T-cell (primary cell): Measurements from ENCODE around the gene FLNB. TPM values are rescaled to one million over a fixed set of nuclear protein-coding genes. Genes with fewer than 3 reads are reported as not detected.

Experiments used
- ATAC-seq, 4 experiments: fragments of 200-7000 bp in 3 of 4; fragments of 150-1000 bp in 1 of 4; cut with Tn5 transposase; replicated peaks in 1 of 4; 1 replicate in 3 of 4; 2 replicates in 1 of 4; pipeline ENCODE4 v1.10.0; 2021; ENCODE audit warnings: moderate library complexity in 3 of 4, mild to moderate bottlenecking in 2 of 4, moderate number of reproducible peaks in 1 of 4
- CTCF ChIA-PET, 2 donors: fragments of 300-600 bp; sonication (Branson Sonifier 250); formaldehyde crosslinking; loops; one replicate each; lab custom pipeline; 2022; ENCODE audit warnings: antibody characterized with exemption in 2 of 2; lab: Charles Lee
- POLR2A ChIA-PET, 2 donors: fragments of 300-600 bp; sonication (Branson Sonifier 250); formaldehyde crosslinking; loops; one replicate each; lab custom pipeline; 2022; ENCODE audit warnings: antibody characterized with exemption in 2 of 2; lab: Charles Lee
- DNase-seq, 35 experiments: peaks; one replicate each; pipeline versions ENCODE4 v3.0.0 to v3.0.0-alpha.2; 2013 to 2023
- H3K27ac ChIP-seq: one replicate; pipeline ENCODE4 v1.5.1; 2013; ENCODE audit warnings: low read length
- H3K27me3 ChIP-seq, 2 experiments: replicated peaks in 1 of 2; 1 replicate in 1 of 2; 2 replicates in 1 of 2; pipeline versions ENCODE4 v1.6.1 to v1.7.0; 2013; ENCODE audit warnings: low read length in 1 of 2, mixed read lengths in 1 of 2; ENCODE audit not compliant: control insufficient read depth in 2 of 2, insufficient read depth in 2 of 2; ENCODE audit errors: extremely low read depth in 1 of 2
- H3K36me3 ChIP-seq, 2 donors: 1 replicate in 1 of 2; 2 replicates in 1 of 2; pipeline versions ENCODE4 v1.6.1 to v1.7.0; 2013; ENCODE audit warnings: low read length in 1 of 2; ENCODE audit not compliant: control insufficient read depth in 2 of 2, insufficient read depth in 1 of 2; ENCODE audit errors: extremely low read depth in 1 of 2
- H3K4me1 ChIP-seq, 2 experiments: 1 replicate in 1 of 2; 2 replicates in 1 of 2; pipeline versions ENCODE4 v1.6.1 to v1.7.0; 2013; ENCODE audit warnings: low read length in 2 of 2, mixed read lengths in 1 of 2; ENCODE audit not compliant: insufficient read depth in 2 of 2, control insufficient read depth in 1 of 2; ENCODE audit errors: extremely low read depth in 1 of 2
- H3K4me3 ChIP-seq, 2 donors: 1 replicate in 1 of 2; 2 replicates in 1 of 2; pipeline versions ENCODE4 v1.5.1 to v1.7.0; 2013; ENCODE audit warnings: mild to moderate bottlenecking in 2 of 2, low read length in 1 of 2, moderate library complexity in 1 of 2; ENCODE audit not compliant: control insufficient read depth in 1 of 2; ENCODE audit errors: extremely low read depth in 1 of 2
- H3K9me3 ChIP-seq: 2 replicates; pipeline ENCODE4 v1.7.0; 2013
- H3K27ac Mint-ChIP-seq, 2 donors: one replicate each; pipeline ENCODE4 v1.8.0; 2020 to 2021; ENCODE audit warnings: mild to moderate bottlenecking in 2 of 2, mixed read lengths in 2 of 2
- H3K27me3 Mint-ChIP-seq, 2 donors: one replicate each; pipeline ENCODE4 v1.8.0; 2021 to 2022; ENCODE audit warnings: mixed read lengths in 2 of 2
- H3K36me3 Mint-ChIP-seq: one replicate; pipeline ENCODE4 v1.8.0; 2021; ENCODE audit warnings: mixed read lengths
- H3K4me1 Mint-ChIP-seq, 3 donors: one replicate each; pipeline ENCODE4 v1.8.0; 2020 to 2022; ENCODE audit warnings: mixed read lengths in 3 of 3, mild to moderate bottlenecking in 1 of 3
- H3K4me3 Mint-ChIP-seq, 3 donors: one replicate each; pipeline ENCODE4 v1.8.0; 2020 to 2022; ENCODE audit warnings: mild to moderate bottlenecking in 3 of 3, mixed read lengths in 3 of 3, moderate library complexity in 3 of 3
- H3K9me3 Mint-ChIP-seq, 3 donors: one replicate each; pipeline ENCODE4 v1.8.0; 2020 to 2022; ENCODE audit warnings: mixed read lengths in 3 of 3
- WGBS: methylation state at CpG from one replicate; pipeline ENCODE4 v1.1.5; 2013; ENCODE audit warnings: missing lambda C conversion rate; ENCODE audit not compliant: insufficient coverage; 5-methylcytosine and 5-hydroxymethylcytosine counted together
- total RNA-seq, 35 experiments: library from RNA in 6 of 35; stranded (reverse) in 6 of 35; fragments of 120-200 nt in 1 of 35; gene quantifications; one replicate each; pipeline versions ENCODE4 v1.2.1 to v1.2.4 and lab custom pipeline; 2013 to 2026

Gene FLNB
- total RNA-seq, 5 donors from 2014 or later (not counting 1 experiment from before 2014, with no cell fraction given) = 37.0 to 79.7 (median 39.4) TPM

DNA sequence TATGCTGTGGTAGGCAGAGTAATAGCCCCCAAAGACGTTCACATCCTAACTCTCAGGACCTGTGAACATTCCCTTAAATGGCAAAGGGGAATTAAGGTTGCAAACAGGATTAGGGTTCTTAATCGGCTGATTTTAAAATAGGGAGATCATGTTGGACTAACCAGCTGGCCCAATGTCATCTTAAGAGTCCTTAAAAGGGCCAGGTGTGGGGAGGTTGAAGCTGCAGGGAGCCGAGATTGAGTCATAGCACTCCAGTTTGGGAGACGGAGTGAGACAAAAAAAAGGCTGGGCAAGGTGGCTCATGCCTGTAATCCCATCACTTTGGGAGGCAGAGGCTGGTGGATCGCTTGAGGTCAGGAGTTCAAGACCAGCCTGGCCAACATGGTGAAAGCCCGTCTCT is 1.6 kb upstream of the FLNB start:
- peak overlapping the region in 2 of 3 donors; percentile 14 to 31 for H3K4me3 Mint-ChIP-seq
- ChIA-PET CTCF (interaction anchor here in 1 of 2 donors (0.6 to 2.1 kb wide), 3 partner anchors 13 to 302 kb away, joined by 4 to 5 read pairs (median 5); no protein-coding TSS in a partner anchor), POLR2A (interaction anchor here in 1 of 2 donors (0.6 kb wide), 1 partner anchor 21 kb away, joined by 8 read pairs; no protein-coding TSS in a partner anchor)
- WGBS = 79% methylated on average over 3 of the region's 6 CpGs
- ATAC-seq = no peak
- no peaks in the 10 kb centered on the region for H3K27me3 Mint-ChIP-seq
- no peak for DNase-seq
- H3K27ac ChIP-seq = no peak overlapping the region
- peaks cover 8 to 33% of the 10 kb centered on the region in 2 experiments for H3K4me1 ChIP-seq
- H3K27me3 ChIP-seq = peaks cover 0 to 3% of the 10 kb centered on the region in 2 experiments
- H3K9me3 ChIP-seq = no peaks in the 10 kb centered on the region
- H3K9me3 Mint-ChIP-seq = no peaks in the 10 kb centered on the region
- peaks cover 22 to 26% (median 24%) of the 10 kb centered on the region in 3 donors for H3K4me1 Mint-ChIP-seq
- peak overlapping the region in 1 of 2 donors; percentile 23 for H3K27ac Mint-ChIP-seq
- no peak overlapping the region for H3K4me3 ChIP-seq
- no peaks in the 10 kb centered on the region for H3K36me3 Mint-ChIP-seq
- no peaks in the 10 kb centered on the region for H3K36me3 ChIP-seq

DNA sequence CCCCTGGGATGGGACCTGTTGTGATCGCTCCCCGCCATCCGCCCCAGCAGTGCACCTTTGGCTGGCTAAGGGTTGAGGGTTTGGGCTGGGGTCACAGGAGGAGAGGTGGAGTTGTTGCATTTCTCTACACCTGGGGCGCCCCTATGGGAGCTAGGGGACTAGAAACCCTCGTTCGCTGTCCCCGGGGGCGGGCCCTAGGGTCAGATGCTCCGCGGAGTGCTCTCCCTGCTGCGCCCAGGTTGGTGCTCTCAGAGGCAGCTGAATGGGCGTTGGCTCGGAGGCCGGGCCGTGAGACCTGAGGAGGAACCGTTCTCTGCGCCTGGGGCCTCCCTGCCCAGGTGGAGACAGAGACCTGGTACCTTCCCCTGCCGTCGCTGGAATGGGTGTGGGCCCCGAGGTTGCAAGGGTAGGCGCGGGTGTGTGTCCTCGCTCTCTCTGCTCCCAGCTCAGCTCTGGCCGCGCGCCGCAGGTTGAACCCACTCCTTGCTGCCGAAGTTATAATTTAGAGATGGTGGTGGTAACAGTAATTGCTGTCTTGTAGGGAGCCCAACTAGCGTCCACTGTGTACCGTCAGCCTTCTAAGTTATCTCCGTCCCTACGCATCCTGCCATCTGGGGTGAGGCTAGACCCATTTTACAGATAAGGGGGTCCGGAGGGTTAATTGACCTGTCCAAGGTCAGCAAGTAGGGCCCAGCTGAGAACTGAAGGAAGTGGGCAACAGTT is 965 bp downstream of the FLNB start:
- peak; percentile 9 to 40 (median 24) for ATAC-seq

DNA sequence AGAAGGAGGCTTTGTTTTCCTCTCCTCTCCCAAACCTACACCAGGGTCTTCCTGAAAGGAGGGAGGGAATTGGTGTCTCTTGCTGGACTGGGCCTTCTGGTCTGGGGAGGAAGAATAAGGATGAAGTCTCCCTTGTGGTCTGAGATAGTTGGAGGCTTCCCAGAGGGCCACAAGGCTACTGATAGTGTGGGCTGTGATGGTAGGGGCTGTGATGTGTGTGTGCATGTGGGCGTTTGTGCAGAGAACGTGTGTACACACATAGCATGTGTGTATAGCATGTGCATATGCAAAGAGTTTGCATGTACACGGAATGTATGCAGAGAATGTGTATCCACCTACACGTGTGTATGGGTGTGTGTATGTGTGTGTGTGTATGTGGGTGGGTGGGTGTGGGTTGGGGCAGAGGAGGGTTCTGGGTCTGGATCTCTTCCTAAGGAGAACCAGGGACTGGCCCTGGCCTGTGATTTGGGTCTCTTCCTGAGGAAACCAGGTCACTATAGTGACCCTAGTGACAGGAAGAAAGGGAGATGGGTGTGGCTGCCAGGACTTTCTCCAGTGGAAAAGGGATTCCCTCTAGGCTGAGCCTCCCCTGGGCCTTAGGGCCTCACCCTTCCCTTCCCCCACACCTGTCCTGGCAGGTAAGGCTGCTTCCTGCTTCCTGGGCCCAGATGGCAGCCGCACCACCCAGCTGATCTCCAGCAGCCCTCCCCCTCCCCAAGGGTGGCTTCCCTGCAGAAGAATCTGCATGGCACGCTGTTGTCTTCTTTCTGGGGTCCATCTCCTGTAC is 1.7 kb downstream of the FLNB start:
- peak in 13 of 35 experiments; percentile 5 to 52 (median 26) for DNase-seq
- Histone ChIP-seq H3K27me3 (peaks cover 0 to 3% of the 10 kb centered on the region in 2 experiments), H3K9me3 (no peaks in the 10 kb centered on the region), H3K36me3 (no peaks in the 10 kb centered on the region), H3K27ac (no peak overlapping the region), H3K4me3 (peak overlapping the region; percentile 91 to 99), H3K4me1 (peaks cover 18 to 46% of the 10 kb centered on the region in 2 experiments)
- CTCF ChIA-PET = interaction anchor here (0.7 to 1.3 kb wide), 2 partner anchors 9 to 83 kb away, joined by 3 to 5 read pairs; no protein-coding TSS in a partner anchor
- Mint-ChIP-seq H3K4me1 (peaks cover 42 to 46% (median 45%) of the 10 kb centered on the region in 3 donors), H3K36me3 (no peaks in the 10 kb centered on the region), H3K27ac (peak overlapping the region; percentile 13 to 86), H3K27me3 (no peaks in the 10 kb centered on the region), H3K9me3 (no peaks in the 10 kb centered on the region), H3K4me3 (peak overlapping the region; percentile 86 to 91 (median 90))
- POLR2A ChIA-PET = interaction anchor here in 1 of 2 donors (1.0 kb wide), 1 partner anchor 22 kb away, joined by 4 read pairs; no protein-coding TSS in a partner anchor
- ATAC-seq = no peak
- WGBS = 76% methylated on average over 3 of the region's 6 CpGs

More for the DNA sequence above, 965 bp downstream of the FLNB start:
- Histone ChIP-seq H3K27ac (no peak overlapping the region), H3K9me3 (no peaks in the 10 kb centered on the region), H3K4me3 (peak overlapping the region; percentile 91 to 99), H3K27me3 (peaks cover 0 to 3% of the 10 kb centered on the region in 2 experiments), H3K36me3 (no peaks in the 10 kb centered on the region), H3K4me1 (peaks cover 18 to 46% of the 10 kb centered on the region in 2 experiments)
- peak; percentile 9 to 54 (median 35) for DNase-seq
- peaks cover 41 to 46% (median 45%) of the 10 kb centered on the region in 3 donors for H3K4me1 Mint-ChIP-seq
- H3K36me3 Mint-ChIP-seq = no peaks in the 10 kb centered on the region
- WGBS = 20% methylated on average over 29 of the region's 33 CpGs
- peak overlapping the region; percentile 13 to 86 for H3K27ac Mint-ChIP-seq
- ChIA-PET POLR2A (interaction anchor here (0.6 to 1.0 kb wide), 2 partner anchors 23 to 813 kb away, joined by 3 to 4 read pairs; no protein-coding TSS in a partner anchor), CTCF (interaction anchor here (0.7 to 2.1 kb wide), 7 partner anchors 9 to 297 kb away, joined by 3 to 11 read pairs (median 4); partner anchors contain the start of genes HTD2 (in 1 of the 2) and RPP14 (in 1 of the 2))
- no peaks in the 10 kb centered on the region for H3K9me3 Mint-ChIP-seq
- H3K27me3 Mint-ChIP-seq = no peaks in the 10 kb centered on the region
- peak overlapping the region; percentile 86 to 91 (median 90) for H3K4me3 Mint-ChIP-seq

DNA sequence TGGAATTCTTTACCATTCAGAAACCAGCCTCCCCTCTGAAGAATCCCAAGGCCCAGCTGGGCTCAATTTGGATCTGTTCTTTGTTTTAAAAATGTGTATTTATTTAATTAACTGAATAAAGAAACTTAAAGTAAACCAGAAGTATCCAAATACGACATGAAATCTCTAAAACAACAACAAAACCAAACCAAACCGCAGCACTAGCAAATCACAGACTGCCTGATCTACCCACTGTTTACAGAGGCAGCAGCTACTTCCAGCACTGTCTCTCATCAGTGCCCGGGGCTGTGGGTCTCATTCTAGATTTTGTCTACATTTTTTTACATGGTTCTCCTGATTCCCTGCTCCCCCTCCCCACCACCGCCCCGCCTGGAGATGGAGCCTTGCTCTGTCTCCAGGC is 2.3 kb downstream of the FLNB start:
- H3K9me3 Mint-ChIP-seq = no peaks in the 10 kb centered on the region
- peak overlapping the region in 2 of 3 donors; percentile 86 to 90 for H3K4me3 Mint-ChIP-seq
- no peaks in the 10 kb centered on the region for H3K9me3 ChIP-seq
- WGBS = 47% methylated on average over 3 of the region's 5 CpGs
- H3K27ac Mint-ChIP-seq = peak overlapping the region in 1 of 2 donors; percentile 22
- no peaks in the 10 kb centered on the region for H3K36me3 Mint-ChIP-seq
- peak overlapping the region in 1 of 2 donors; percentile 41 for H3K4me3 ChIP-seq
- no peak for ATAC-seq
- H3K36me3 ChIP-seq = no peaks in the 10 kb centered on the region
- POLR2A ChIA-PET = interaction anchor here in 1 of 2 donors (0.6 kb wide), 1 partner anchor 76 kb away, joined by 4 read pairs; no protein-coding TSS in a partner anchor
- H3K27me3 Mint-ChIP-seq = no peaks in the 10 kb centered on the region
- DNase-seq = peak in 2 of 35 experiments; percentile 20 to 28
- H3K4me1 ChIP-seq = peaks cover 18 to 46% of the 10 kb centered on the region in 2 experiments
- CTCF ChIA-PET = interaction anchor here (0.6 to 0.7 kb wide), 2 partner anchors 8 to 70 kb away, joined by 3 to 5 read pairs; no protein-coding TSS in a partner anchor
- no peak overlapping the region for H3K27ac ChIP-seq
- peaks cover 0 to 3% of the 10 kb centered on the region in 2 experiments for H3K27me3 ChIP-seq
- H3K4me1 Mint-ChIP-seq = peaks cover 47 to 52% (median 50%) of the 10 kb centered on the region in 3 donors

DNA sequence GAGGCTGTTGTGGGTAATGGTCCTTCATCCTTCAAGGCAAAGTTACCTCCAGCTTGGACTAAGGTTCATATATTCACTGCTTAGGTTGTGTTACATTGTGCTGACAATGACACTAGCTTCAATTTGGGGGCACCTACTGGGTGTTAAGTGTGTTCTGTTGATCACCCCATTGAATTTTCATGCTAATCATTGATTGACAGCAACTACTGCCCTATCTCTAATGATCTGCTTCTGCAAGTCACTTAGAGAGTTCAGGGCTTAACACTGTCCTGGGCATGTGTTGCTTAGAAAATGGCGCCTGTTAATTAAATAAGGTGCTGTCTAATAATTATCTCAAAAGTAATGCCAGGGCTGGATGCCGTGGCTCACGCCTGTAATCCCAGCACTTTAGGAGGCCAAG is 3.4 kb downstream of the FLNB start:
- WGBS = no CpG with 5 or more reads among the region's 3 CpGs
- H3K4me1 Mint-ChIP-seq = peaks cover 49 to 59% (median 50%) of the 10 kb centered on the region in 3 donors
- Histone ChIP-seq H3K4me1 (peaks cover 18 to 46% of the 10 kb centered on the region in 2 experiments), H3K9me3 (no peaks in the 10 kb centered on the region), H3K27me3 (peaks cover 0 to 3% of the 10 kb centered on the region in 2 experiments), H3K4me3 (no peak overlapping the region), H3K36me3 (no peaks in the 10 kb centered on the region), H3K27ac (no peak overlapping the region)
- peak overlapping the region in 1 of 3 donors; percentile 86 for H3K4me3 Mint-ChIP-seq
- ATAC-seq = no peak
- DNase-seq = no peak
- CTCF ChIA-PET = interaction anchor here in 1 of 2 donors (0.7 to 1.2 kb wide), 2 partner anchors 18 to 295 kb away, joined by 4 to 7 read pairs; partner anchors contain the start of genes HTD2 and RPP14
- H3K9me3 Mint-ChIP-seq = no peaks in the 10 kb centered on the region
- H3K27ac Mint-ChIP-seq = peak overlapping the region in 1 of 2 donors; percentile 39
- H3K36me3 Mint-ChIP-seq = no peaks in the 10 kb centered on the region
- POLR2A ChIA-PET = interaction anchor here in 1 of 2 donors (0.5 to 1.1 kb wide), 3 partner anchors 71 to 321 kb away, joined by 3 to 10 read pairs (median 7); no protein-coding TSS in a partner anchor
- H3K27me3 Mint-ChIP-seq = no peaks in the 10 kb centered on the region
